Mammary microvascular endothelial cell (primary cell): Measurements from ENCODE around the gene UBE2O. TPM values are rescaled to one million over a fixed set of nuclear protein-coding genes. Genes with fewer than 3 reads are reported as not detected.

ENCODE experiments used
- total RNA-seq: library from RNA; depleted of rRNA; stranded (reverse); fragments of >200 nt; gene quantifications from 2 replicates; pipeline ENCODE4 v1.2.3, GENCODE V29; 2015

UBE2O gene
- 17.5 and 23.1 TPM in 2 replicates for total RNA-seq

GRCh38 chr17:76452660-76453430, at the start of gene UBE2O:
Gene UBE2O, minus strand, starts transcription at chr17:76453152. Its CDS starts 11 bp downstream, at chr17:76453141.

GRCh38 chr17:76501018-76501826, 48.3 kb upstream of the UBE2O start, which contains the start of gene RHBDF2:
Gene RHBDF2, minus strand, starts transcription at chr17:76501423. Its CDS starts 19,899 bp downstream, at chr17:76481524.

GRCh38 chr17:76467366-76467765, 14.4 kb upstream of the UBE2O start, which contains the start of gene AANAT:
Gene AANAT, plus strand, starts transcription at chr17:76467603. Its CDS starts 1,144 bp downstream, at chr17:76468747.

GRCh38 chr17:76384222-76384986, 68.5 kb downstream of the UBE2O start, which contains the start of gene SPHK1:
Gene SPHK1, plus strand, starts transcription at chr17:76384609. Its CDS starts 1,036 bp downstream, at chr17:76385645.

GRCh38 chr17:76353599-76354316, 99.2 kb downstream of the UBE2O start, which contains the start of gene PRPSAP1:
Gene PRPSAP1, minus strand, starts transcription at chr17:76353916. Its CDS starts 213 bp downstream, at chr17:76353703.

Other genes with a start within 250 kb of the UBE2O start
- gene RNF157, start 212.7 kb downstream of the UBE2O start, total RNA-seq, result 0.44 and 3.1 TPM in 2 replicates
- gene UBALD2, start 187.8 kb downstream of the UBE2O start, total RNA-seq, result 14.7 and 28.9 TPM in 2 replicates
- 1.8 and 4.7 TPM in 2 replicates for gene QRICH2, start 144.9 kb downstream of the UBE2O start, total RNA-seq
- gene PRPSAP1, start 99.2 kb downstream of the UBE2O start, total RNA-seq, result 52.3 and 80.1 TPM in 2 replicates
- 191 TPM in 2 replicates for gene SPHK1, start 68.5 kb downstream of the UBE2O start, total RNA-seq
- not detected in 2 replicates for gene AANAT, start 14.5 kb upstream of the UBE2O start, total RNA-seq
- gene RHBDF2, start 48.3 kb upstream of the UBE2O start, total RNA-seq, result 46.8 and 54.8 TPM in 2 replicates
- gene CYGB, start 84.6 kb upstream of the UBE2O start, total RNA-seq, result 24.6 and 27.5 TPM in 2 replicates
- 0.59 and 0.67 TPM in 2 replicates for gene PRCD, start 86.9 kb upstream of the UBE2O start, total RNA-seq
- 1.7 and 2.2 TPM in 2 replicates for gene ST6GALNAC2, start 132.7 kb upstream of the UBE2O start, total RNA-seq
- gene ST6GALNAC1, start 190.6 kb upstream of the UBE2O start, total RNA-seq, result not detected in 2 replicates